Measurements from ENCODE around the gene TECPR2.
"Not testable (repeated sequence)": the region's sequence is repeated elsewhere in the genome, so short reads cannot be mapped to it uniquely, and the experiment has no call there.

Gene TECPR2

GRCh38 chr14:102509746-102510615 lies 147.2 kb downstream of the TECPR2 start, which contains the start of gene ANKRD9:
TSS of gene ANKRD9 (minus strand) at chr14:102509776. CDS start at chr14:102507889, 1,887 bp downstream.
- DNase-seq (ENCODE audit: low spot score) = peak; percentile 93

DNA sequence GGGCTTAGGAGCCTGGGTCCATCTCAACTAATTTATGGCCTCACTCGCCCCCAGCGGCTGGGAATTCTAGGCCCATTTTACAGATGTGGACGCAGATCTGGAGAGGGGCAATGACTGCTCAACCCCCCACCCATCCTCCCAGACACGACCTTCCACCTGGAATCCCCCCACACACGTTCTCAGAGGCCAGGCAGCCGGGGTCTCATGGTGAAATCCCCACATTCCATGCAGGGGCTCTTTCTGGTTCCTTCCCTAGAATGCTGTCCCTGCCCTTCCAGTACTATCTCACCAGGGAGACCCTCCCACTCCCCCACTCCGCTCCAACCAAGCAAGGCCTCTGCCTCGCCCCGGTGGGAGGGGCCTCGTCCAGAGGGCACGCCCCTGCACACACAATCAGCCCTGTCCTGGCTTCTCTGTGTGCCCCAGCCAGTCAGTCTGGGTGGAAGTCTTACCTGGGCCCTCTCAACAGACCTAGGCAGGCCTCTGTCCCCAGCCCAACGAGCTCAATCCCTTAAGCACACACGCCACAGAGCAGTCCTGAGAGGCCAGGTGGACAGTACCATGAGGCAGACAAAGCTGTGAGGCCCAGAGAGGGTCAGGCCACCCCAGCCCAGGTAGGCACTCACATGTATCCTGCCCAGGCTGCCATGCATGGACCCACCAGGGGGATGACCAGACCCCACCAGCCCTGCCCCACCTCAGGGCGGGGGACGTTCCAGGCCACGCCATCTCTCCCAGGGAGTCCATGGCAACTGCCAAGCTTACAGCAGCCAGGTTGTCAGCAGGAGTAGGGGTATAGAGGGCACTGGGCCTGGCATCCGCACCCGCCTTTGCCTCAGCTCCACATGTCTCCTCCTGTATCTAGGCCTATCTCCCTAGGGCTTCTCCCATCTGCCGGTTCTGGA lies 148.1 kb downstream of the TECPR2 start:
- DNase-seq (ENCODE audit: low spot score) = peak; percentile 93

- DNase-seq (ENCODE audit: low spot score) = no peak
These were observed 148.8 kb downstream of the TECPR2 start for GRCh38 chr14:102511538-102511937.

DNA sequence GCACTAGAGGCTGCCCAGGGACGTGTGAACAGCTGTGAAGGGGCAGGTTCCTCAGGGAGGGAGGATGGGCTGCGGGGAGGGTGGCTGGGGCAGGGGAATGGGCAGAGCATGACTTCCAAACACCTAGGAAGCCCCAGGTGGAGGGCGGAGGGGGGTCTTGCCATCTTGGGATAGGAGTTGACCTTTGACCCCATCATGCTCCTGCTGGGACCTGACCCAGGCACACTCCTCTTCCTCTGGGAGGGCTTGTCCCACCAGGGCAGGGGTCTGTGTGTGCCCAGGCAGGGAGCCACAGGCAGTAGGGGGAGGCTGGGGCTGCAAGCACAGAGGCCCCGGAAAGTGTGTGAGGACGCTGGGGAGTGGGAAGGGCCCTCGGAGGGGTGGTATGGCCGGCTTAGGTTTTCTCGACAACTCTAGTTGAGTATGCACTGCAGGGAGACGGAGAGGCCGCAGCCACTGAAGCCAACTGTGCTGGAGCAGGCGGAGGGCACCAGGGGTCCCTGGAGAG lies 150.1 kb downstream of the TECPR2 start:
- no peak for DNase-seq (ENCODE audit: low spot score)

- DNase-seq (ENCODE audit: low spot score) = no peak
These were observed 151.4 kb downstream of the TECPR2 start for GRCh38 chr14:102513899-102514772.

DNA sequence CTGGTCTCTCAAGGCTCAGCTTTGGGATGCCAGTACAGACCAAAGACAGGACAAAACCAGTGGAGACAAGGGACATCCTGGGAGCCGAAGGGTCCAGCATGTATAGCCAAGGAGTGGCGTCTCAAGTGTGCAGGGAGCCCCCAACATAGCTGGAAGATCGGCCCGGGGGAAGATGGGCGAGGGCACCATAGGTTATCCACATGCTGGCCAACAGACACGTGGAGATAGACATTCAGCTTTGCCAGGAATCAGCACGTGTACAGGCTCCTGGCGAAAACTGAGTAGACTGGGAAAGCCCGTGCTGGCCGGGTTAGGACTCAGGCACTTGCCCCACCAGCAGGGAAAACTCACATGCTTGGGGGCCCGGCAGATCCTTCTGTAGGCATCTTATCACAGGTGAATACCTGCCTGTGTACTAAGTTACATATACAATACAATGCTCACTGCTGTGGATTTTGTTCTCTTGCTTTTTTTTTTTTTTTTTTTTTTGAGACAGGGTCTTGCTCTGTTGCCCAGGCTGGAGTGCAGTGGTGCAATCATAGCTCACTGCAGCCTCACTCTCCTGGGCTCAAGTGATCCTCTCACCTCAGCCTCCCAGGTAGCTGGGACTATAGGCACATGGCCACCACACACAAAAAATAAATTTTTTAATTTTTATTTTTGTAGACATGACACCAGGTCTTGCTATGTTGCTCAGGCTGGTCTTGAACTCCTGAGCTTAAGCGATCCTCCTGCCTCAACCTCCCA lies 152.4 kb downstream of the TECPR2 start:
- no peak for DNase-seq (ENCODE audit: low spot score)

DNA sequence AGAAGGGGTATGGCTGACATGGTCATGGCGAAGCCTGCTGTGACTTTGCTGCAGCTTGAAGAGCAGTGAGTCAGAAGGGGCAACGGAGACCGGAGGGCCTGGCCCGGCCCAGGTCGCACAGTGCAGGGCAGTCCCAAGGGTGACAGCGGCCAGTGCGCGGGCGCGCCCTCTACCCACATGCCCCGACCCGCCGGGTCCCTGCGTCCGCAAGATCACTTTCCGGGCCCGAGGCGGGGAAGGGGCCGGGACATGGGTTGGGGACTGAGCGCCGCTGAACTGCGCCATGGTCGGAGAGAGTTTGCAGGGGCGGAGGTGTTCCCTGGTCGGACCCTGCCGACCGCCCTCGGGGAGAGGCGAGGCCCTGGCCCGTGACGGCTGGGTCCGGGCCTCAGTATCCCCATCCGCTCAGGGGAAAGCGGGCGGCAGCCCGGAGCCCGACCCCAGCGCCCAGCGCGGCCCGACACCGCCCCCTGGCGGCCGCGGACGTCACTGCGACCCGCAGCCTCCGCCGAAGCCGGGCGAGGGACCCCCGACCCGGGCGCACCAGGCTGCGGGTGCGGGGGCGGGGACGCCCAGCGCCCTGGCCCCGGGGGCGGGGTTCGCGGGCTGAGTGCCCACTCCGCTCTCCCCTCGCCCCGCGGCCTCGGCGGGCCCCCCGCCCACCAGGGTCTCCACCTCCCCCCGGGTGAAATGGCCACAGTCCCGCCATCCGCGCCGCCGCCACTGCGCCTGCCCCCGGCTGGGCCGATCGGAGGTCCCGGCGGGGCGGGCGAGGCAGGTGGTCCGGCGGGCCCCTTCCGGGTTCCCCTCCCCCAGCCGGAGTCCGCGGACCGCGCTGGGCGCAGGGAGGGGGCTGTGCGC lies 154.0 kb downstream of the TECPR2 start:
- peak; percentile 82 for DNase-seq (ENCODE audit: low spot score)

- DNase-seq (ENCODE audit: low spot score) = peak; percentile 59
These were observed 154.8 kb downstream of the TECPR2 start for GRCh38 chr14:102517392-102518062.

GRCh38 chr14:102518063-102518648 lies 155.4 kb downstream of the TECPR2 start:
- no peak for DNase-seq (ENCODE audit: low spot score)

GRCh38 chr14:102519709-102520108 lies 157.0 kb downstream of the TECPR2 start:
- DNase-seq (ENCODE audit: low spot score) = not testable (repeated sequence)

GRCh38 chr14:102523200-102523568 lies 160.4 kb downstream of the TECPR2 start:
- DNase-seq (ENCODE audit: low spot score) = no peak

GRCh38 chr14:102523569-102524450 lies 161.1 kb downstream of the TECPR2 start:
- no peak for DNase-seq (ENCODE audit: low spot score)

DNA sequence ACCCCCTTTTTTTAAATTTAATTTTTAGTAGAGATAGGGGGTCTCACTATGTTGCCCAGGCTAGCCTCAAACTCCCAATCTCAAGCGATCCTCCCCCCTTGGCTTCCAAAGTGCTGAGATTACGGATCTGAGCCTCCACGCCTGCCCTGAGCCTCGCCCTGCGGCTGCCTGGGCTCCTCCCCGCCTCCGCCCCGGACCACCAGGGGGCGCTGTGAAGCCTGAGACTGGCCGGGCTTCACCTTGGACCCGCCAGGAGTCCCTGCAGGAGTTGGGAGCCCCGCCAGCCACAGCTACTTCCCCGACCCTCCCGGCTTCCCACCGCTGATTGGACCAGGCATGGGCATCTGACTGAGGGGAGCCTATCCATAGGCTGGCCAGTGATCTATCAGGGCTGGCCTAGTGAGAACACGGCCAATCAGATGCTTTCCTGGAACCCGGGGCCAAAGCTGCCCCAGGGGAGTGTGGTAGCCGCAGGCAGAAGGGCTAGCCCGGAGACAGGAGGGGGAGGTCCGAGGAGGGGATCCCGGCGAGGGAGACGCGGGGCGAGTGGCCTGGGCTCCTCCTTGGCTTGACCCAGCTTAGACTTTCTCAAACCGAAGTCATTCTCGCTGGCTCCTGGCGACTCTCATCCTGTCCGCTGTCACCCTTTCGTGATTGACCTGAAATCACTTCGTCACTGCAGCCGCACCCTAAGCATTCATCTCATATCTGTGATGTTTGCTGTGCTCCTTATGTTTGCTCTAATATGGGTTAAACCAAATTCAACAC lies 161.9 kb downstream of the TECPR2 start:
- peak; percentile 99 for DNase-seq (ENCODE audit: low spot score)

- DNase-seq (ENCODE audit: low spot score) = no peak
These were observed 162.6 kb downstream of the TECPR2 start for GRCh38 chr14:102525219-102525928.

- DNase-seq (ENCODE audit: low spot score) = no peak
These were observed 163.3 kb downstream of the TECPR2 start for GRCh38 chr14:102525929-102526497.

Measured in HuH-7 (cell line).